BLaER1 treated with 17β-estradiol and CSF1 and Interleukin-3, amounts not matched to agents 10 nM and 100 nM (cell line): ENCODE results near the gene SLC7A9.
"Not testable (repeated sequence)": the region's sequence is repeated elsewhere in the genome, so short reads cannot be mapped to it uniquely, and the experiment has no call there.

ENCODE experiments used
- H3K27ac ChIP-seq, 11 experiments: shearing (Covaris generic); formaldehyde crosslinking; 2 replicates each; pipeline ENCODE4 v1.8.1; 2022
- H3K27me3 ChIP-seq, 11 experiments: shearing (Covaris generic); formaldehyde crosslinking; 2 replicates each; pipeline ENCODE4 v1.8.1; 2022
- H3K36me3 ChIP-seq, 11 experiments: shearing (Covaris generic); formaldehyde crosslinking; 2 replicates each; pipeline ENCODE4 v1.8.1; 2022
- H3K4me1 ChIP-seq, 10 experiments: shearing (Covaris generic); formaldehyde crosslinking; 2 replicates each; pipeline ENCODE4 v1.8.1; 2022
- H3K4me2 ChIP-seq, 11 experiments: shearing (Covaris generic); formaldehyde crosslinking; 2 replicates each; pipeline ENCODE4 v1.8.1; 2022
- H3K4me3 ChIP-seq, 10 experiments: shearing (Covaris generic); formaldehyde crosslinking; 2 replicates each; pipeline ENCODE4 v1.8.1; 2022
- H3K9ac ChIP-seq, 11 experiments: shearing (Covaris generic); formaldehyde crosslinking; 2 replicates each; pipeline ENCODE4 v1.8.1; 2022
- H3K9me3 ChIP-seq, 11 experiments: shearing (Covaris generic); formaldehyde crosslinking; replicated peaks in 1 of 11; 2 replicates each; pipeline ENCODE4 v1.8.1; 2022
- H4K20me1 ChIP-seq, 11 experiments: shearing (Covaris generic); formaldehyde crosslinking; 2 replicates each; pipeline ENCODE4 v1.8.1; 2022
- Cebpa-rat ChIP-seq, 11 experiments: shearing (Covaris generic); IDR thresholded peaks; 2 replicates each; pipeline ENCODE4 v1.8.1; 2022

The SLC7A9 gene

GRCh38 chr19:32837531-32837930, 32.0 kb downstream of the SLC7A9 start:
- Histone ChIP-seq H4K20me1 (no peaks in the 10 kb centered on the region), H3K27me3 (no peaks in the 10 kb centered on the region), H3K4me1 (no peaks in the 10 kb centered on the region), H3K4me2 (no peak overlapping the region), H3K27ac (no peak overlapping the region), H3K36me3 (peaks cover 0 to 7% (median 0%) of the 10 kb centered on the region in 11 experiments; a peak in 3 of 22 replicates), H3K4me3 (no peak overlapping the region), H3K9ac (no peak overlapping the region), H3K9me3 (peaks cover 23 to 27% (median 24%) of the 10 kb centered on the region in 11 experiments)
- no peak for TF ChIP-seq Cebpa-rat (IDR thresholded peaks at IDR 0.05)

- not testable (repeated sequence) for H3K4me3 ChIP-seq, H3K4me2 ChIP-seq, H3K9ac ChIP-seq, H3K36me3 ChIP-seq, H4K20me1 ChIP-seq, H3K27me3 ChIP-seq, H3K27ac ChIP-seq, H3K9me3 ChIP-seq, H3K4me1 ChIP-seq
Measured at GRCh38 chr19:32833388-32833787, 36.2 kb downstream of the SLC7A9 start.

DNA sequence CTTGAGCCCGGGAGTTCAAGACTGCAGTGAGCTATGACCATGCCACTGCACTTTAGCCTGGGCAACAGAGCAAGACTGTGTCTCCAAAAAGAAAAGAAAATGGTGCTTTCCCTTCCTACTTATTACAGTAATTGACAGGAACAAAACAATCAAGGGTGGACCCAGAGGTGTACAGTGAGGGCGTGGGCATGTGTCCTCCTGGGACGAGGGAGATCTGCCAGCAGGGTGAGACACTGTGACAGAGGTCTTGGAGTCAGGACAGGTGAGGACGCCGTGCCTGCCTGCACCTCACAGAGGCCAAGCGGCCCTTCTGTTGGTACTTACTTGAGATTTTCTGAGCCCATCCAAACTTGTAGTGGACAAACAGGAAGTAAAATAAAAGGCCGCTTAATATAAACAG, 36.7 kb downstream of the SLC7A9 start:
- H3K4me1 ChIP-seq, H3K4me3 ChIP-seq, H3K9ac ChIP-seq, H3K4me2 ChIP-seq, H4K20me1 ChIP-seq, H3K36me3 ChIP-seq, H3K27ac ChIP-seq, H3K9me3 ChIP-seq, H3K27me3 ChIP-seq: not testable (repeated sequence)

GRCh38 chr19:32832094-32832493, 37.5 kb downstream of the SLC7A9 start:
- not testable (repeated sequence) for H3K4me2 ChIP-seq, H3K4me3 ChIP-seq, H3K36me3 ChIP-seq, H3K9ac ChIP-seq, H3K27ac ChIP-seq, H3K4me1 ChIP-seq, H3K9me3 ChIP-seq, H3K27me3 ChIP-seq, H4K20me1 ChIP-seq

- H3K27me3 ChIP-seq = no peaks in the 10 kb centered on the region
- no peak overlapping the region for H3K4me3 ChIP-seq
- no peak overlapping the region for H3K9ac ChIP-seq
- no peaks in the 10 kb centered on the region for H4K20me1 ChIP-seq
- H3K9me3 ChIP-seq = no peaks in the 10 kb centered on the region
- H3K4me2 ChIP-seq = no peak overlapping the region
- TF ChIP-seq Cebpa-rat (IDR thresholded peaks at IDR 0.05) = no peak
- H3K36me3 ChIP-seq = no peaks in the 10 kb centered on the region
- H3K27ac ChIP-seq = no peak overlapping the region
- peaks cover 0 to 9% (median 0%) of the 10 kb centered on the region in 10 experiments; a peak in 4 of 20 replicates for H3K4me1 ChIP-seq
Measured at GRCh38 chr19:32831611-32832010, 38.0 kb downstream of the SLC7A9 start.

GRCh38 chr19:32830231-32831014, 39.1 kb downstream of the SLC7A9 start:
- Histone ChIP-seq H3K27ac (peak overlapping the region in 1 of 11 experiments; percentile 17; a peak in 1 of 22 replicates), H3K27me3 (no peaks in the 10 kb centered on the region), H3K9ac (no peak overlapping the region), H3K4me2 (peak overlapping the region in 2 of 11 experiments; percentile 7 to 12; a peak in 1 of 22 replicates), H4K20me1 (no peaks in the 10 kb centered on the region), H3K9me3 (no peaks in the 10 kb centered on the region), H3K36me3 (no peaks in the 10 kb centered on the region), H3K4me1 (peaks cover 0 to 9% (median 0%) of the 10 kb centered on the region in 10 experiments; a peak in 4 of 20 replicates), H3K4me3 (no peak overlapping the region)
- no peak for TF ChIP-seq Cebpa-rat (IDR thresholded peaks at IDR 0.05)

- H3K36me3 ChIP-seq = no peaks in the 10 kb centered on the region
- H3K9ac ChIP-seq = no peak overlapping the region
- no peak overlapping the region for H3K4me3 ChIP-seq
- H3K27ac ChIP-seq = no peak overlapping the region
- H3K9me3 ChIP-seq = no peaks in the 10 kb centered on the region
- H4K20me1 ChIP-seq = no peaks in the 10 kb centered on the region
- no peak for TF ChIP-seq Cebpa-rat (IDR thresholded peaks at IDR 0.05)
- H3K4me2 ChIP-seq = no peak overlapping the region
- peaks cover 0 to 9% (median 0%) of the 10 kb centered on the region in 10 experiments; a peak in 5 of 20 replicates for H3K4me1 ChIP-seq
- H3K27me3 ChIP-seq = no peaks in the 10 kb centered on the region
Measured at GRCh38 chr19:32829345-32829896, 40.1 kb downstream of the SLC7A9 start.

- Histone ChIP-seq H3K36me3 (no peaks in the 10 kb centered on the region), H3K9me3 (no peaks in the 10 kb centered on the region), H3K27ac (no peak overlapping the region), H3K27me3 (no peaks in the 10 kb centered on the region), H4K20me1 (no peaks in the 10 kb centered on the region), H3K9ac (no peak overlapping the region), H3K4me2 (no peak overlapping the region), H3K4me3 (no peak overlapping the region), H3K4me1 (peaks cover 0 to 9% (median 2%) of the 10 kb centered on the region in 10 experiments; a peak in 6 of 20 replicates)
- no peak for TF ChIP-seq Cebpa-rat (IDR thresholded peaks at IDR 0.05)
Measured at GRCh38 chr19:32828643-32829344, 40.8 kb downstream of the SLC7A9 start.

DNA sequence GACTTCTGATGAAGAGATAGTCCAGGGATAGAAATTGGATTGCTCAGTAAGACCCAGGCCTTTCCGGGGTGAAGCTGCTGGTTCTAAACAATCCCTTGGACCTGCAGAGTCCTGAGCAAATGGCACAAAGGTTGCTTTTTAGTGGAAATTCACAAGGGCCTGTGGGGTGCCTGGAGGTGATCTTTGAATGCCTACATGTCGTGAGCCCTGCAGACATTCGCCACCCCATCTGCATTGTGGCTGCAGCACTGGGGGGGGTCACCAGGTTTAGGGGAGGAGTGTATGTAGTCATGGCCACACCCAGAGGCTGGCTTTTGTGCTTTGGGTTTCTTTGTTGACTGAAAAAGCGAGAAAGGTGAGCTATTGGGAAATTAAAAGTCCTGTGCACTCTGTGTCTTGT, 41.4 kb downstream of the SLC7A9 start:
- Histone ChIP-seq H3K4me3 (no peak overlapping the region), H3K36me3 (no peaks in the 10 kb centered on the region), H4K20me1 (no peaks in the 10 kb centered on the region), H3K4me2 (no peak overlapping the region), H3K9ac (no peak overlapping the region), H3K4me1 (peaks cover 0 to 9% (median 2%) of the 10 kb centered on the region in 10 experiments; a peak in 6 of 20 replicates), H3K27ac (no peak overlapping the region), H3K27me3 (no peaks in the 10 kb centered on the region), H3K9me3 (no peaks in the 10 kb centered on the region)
- no peak for TF ChIP-seq Cebpa-rat (IDR thresholded peaks at IDR 0.05)
